ENCODE results near the gene EXOC1L. TPM values are rescaled to one million over a fixed set of nuclear protein-coding genes. Genes with fewer than 3 reads are reported as not detected.

Gene EXOC1L
- total and polyA plus RNA-seq, 9 of the 15 experiments (the other 6 are each of a cell fraction or from before 2014, with no cell fraction given) = 0.38 to 3.9 (median 1.0) TPM; not detected in 1

DNA sequence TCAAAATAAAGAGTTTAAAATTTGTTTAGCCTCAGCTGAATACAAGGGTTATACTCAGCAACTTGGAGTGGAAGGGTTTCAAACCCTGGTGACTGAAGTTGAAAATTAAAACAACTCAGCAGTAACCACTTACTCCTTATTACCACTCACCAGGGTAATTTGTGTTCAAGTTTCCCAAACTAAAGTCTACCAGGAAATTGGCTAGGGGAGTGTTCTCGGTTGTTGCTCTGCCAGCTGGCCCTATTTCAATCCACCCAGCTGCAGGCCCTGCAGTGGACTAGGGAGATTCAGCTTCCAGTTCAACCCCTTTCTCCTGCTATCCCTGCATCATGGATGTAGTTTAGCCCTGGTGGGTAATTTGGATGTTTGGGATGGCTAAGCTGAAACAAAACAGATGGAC lies 37.8 kb upstream of the EXOC1L start:
- in situ Hi-C loops (cut with MboI) = no loop called here
- POLR2A ChIA-PET = interaction anchor here (0.6 kb wide), 1 partner anchor 135 kb away, joined by 3 read pairs; no protein-coding TSS in a partner anchor

DNA sequence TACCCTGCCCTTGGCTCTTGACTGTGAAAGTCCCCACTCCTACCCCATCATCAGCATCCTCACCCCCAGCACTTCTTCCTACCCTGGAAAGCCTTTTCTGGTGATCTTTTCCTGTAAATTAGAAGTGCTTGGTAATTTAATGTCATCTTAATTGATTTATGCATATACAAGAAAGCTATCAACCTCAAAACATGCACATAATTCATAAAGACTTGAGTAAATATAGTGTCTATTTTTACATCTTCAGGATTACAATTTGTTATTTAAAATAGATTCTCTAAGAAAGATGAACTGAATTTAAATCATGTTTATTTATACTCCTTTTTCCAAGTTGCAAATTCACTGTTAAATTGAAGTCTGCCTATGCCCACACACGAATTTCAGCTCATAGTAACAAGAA lies 36.0 kb upstream of the EXOC1L start:
- DNase-seq (ENCODE audit: extremely low read depth in 1 of 4, low spot score in 3 of 4) = no peak
- in situ Hi-C loops (cut with MboI) (no loop called here), intact Hi-C loops (cut with micrococcal nuclease) (no loop called here)
- no peaks in the 10 kb centered on the region; a peak in 1 of 5 replicates for H3K4me1 ChIP-seq (replicated peaks in 1 of 2; ENCODE audit: control insufficient read depth in 2 of 2, insufficient read depth in 2 of 2, low read length in 2 of 2)
- no peaks in the 10 kb centered on the region for H3K9me1 ChIP-seq (ENCODE audit: control insufficient read depth, insufficient read depth, low read length)
- ChIA-PET CTCF (ENCODE audit: low intra/inter-chr PET ratio) (no interaction called here), POLR2A (no interaction called here)
- FAIRE-seq = peak; percentile 15
- no peak overlapping the region for H3K27ac ChIP-seq (ENCODE audit: extremely low read depth, low read depth, low read length)
- no peaks in the 10 kb centered on the region for H3K79me2 ChIP-seq (ENCODE audit: control insufficient read depth, insufficient read depth, low read length)
- H3K9me3 ChIP-seq (replicated peaks; ENCODE audit: control insufficient read depth, insufficient read depth, low read depth, low read length) = no peaks in the 10 kb centered on the region
- ATAC-seq = no peak
- no peak overlapping the region for H3K4me3 ChIP-seq
- H3K27me3 ChIP-seq (ENCODE audit: control insufficient read depth in 2 of 2, insufficient read depth in 2 of 2, low read length in 2 of 2) = no peaks in the 10 kb centered on the region
- H3K4me2 ChIP-seq (ENCODE audit: insufficient read depth, low read length) = no peak overlapping the region
- H3K9ac ChIP-seq (ENCODE audit: insufficient read depth in 1 of 2, low read depth in 2 of 2, low read length in 2 of 2) = no peak overlapping the region
- no peaks in the 10 kb centered on the region for H4K20me1 ChIP-seq (replicated peaks; ENCODE audit: control insufficient read depth, insufficient read depth, low read length)
- H2AFZ ChIP-seq (ENCODE audit: low read depth, low read length) = no peak overlapping the region
- TF ChIP-seq MEIS2 (IDR thresholded peaks at IDR 0.05; ENCODE audit: partially characterized antibody) (peak; percentile 5), HES1 (IDR thresholded peaks at IDR 0.05; ENCODE audit: low read depth) (no peak)
- BruUV-seq (replicated peaks) = no TSS peak
- 0% methylated on average over 1 of the region's 1 CpG for WGBS (ENCODE audit: insufficient coverage, low coverage, missing lambda C conversion rate)
- no peaks in the 10 kb centered on the region for H3K36me3 ChIP-seq (ENCODE audit: control insufficient read depth, insufficient read depth, low read length)

More for the DNA sequence above, 37.8 kb upstream of the EXOC1L start:
- Histone ChIP-seq H3K36me3 (ENCODE audit: control insufficient read depth, insufficient read depth, low read length) (no peaks in the 10 kb centered on the region), H3K9ac (ENCODE audit: insufficient read depth in 1 of 2, low read depth in 2 of 2, low read length in 2 of 2) (no peak overlapping the region), H2AFZ (ENCODE audit: low read depth, low read length) (no peak overlapping the region), H3K4me2 (ENCODE audit: insufficient read depth, low read length) (no peak overlapping the region), H3K4me3 (no peak overlapping the region), H3K79me2 (ENCODE audit: control insufficient read depth, insufficient read depth, low read length) (no peaks in the 10 kb centered on the region), H3K27me3 (ENCODE audit: control insufficient read depth in 2 of 2, insufficient read depth in 2 of 2, low read length in 2 of 2) (no peaks in the 10 kb centered on the region), H3K27ac (ENCODE audit: extremely low read depth, low read depth, low read length) (no peak overlapping the region), H3K4me1 (replicated peaks in 1 of 2; ENCODE audit: control insufficient read depth in 2 of 2, insufficient read depth in 2 of 2, low read length in 2 of 2) (no peaks in the 10 kb centered on the region; a peak in 1 of 5 replicates), H4K20me1 (replicated peaks; ENCODE audit: control insufficient read depth, insufficient read depth, low read length) (no peaks in the 10 kb centered on the region), H3K9me1 (ENCODE audit: control insufficient read depth, insufficient read depth, low read length) (no peaks in the 10 kb centered on the region), H3K9me3 (replicated peaks; ENCODE audit: control insufficient read depth, insufficient read depth, low read depth, low read length) (no peaks in the 10 kb centered on the region)
- CTCF ChIA-PET (ENCODE audit: low intra/inter-chr PET ratio) = no interaction called here
- intact Hi-C loops (cut with micrococcal nuclease) = no loop called here
- BruUV-seq (replicated peaks) = no TSS peak
- no peak for FAIRE-seq
- WGBS (ENCODE audit: insufficient coverage, low coverage, missing lambda C conversion rate) = 29% methylated on average over 1 of the region's 1 CpG
- no peak; the same call in 2 of the 3 replicates for ATAC-seq
- TF ChIP-seq PTTG1 (tag; IDR thresholded peaks at IDR 0.05; ENCODE audit: low read depth) (no peak), ZNF699 (CRISPR knock-in tag; IDR thresholded peaks at IDR 0.05; ENCODE audit: insufficient replicate concordance) (no peak), ZNF134 (CRISPR knock-in tag; conservative IDR thresholded peaks at IDR 0.05) (no peak)
- TF ChIP-seq, protein P1, sequence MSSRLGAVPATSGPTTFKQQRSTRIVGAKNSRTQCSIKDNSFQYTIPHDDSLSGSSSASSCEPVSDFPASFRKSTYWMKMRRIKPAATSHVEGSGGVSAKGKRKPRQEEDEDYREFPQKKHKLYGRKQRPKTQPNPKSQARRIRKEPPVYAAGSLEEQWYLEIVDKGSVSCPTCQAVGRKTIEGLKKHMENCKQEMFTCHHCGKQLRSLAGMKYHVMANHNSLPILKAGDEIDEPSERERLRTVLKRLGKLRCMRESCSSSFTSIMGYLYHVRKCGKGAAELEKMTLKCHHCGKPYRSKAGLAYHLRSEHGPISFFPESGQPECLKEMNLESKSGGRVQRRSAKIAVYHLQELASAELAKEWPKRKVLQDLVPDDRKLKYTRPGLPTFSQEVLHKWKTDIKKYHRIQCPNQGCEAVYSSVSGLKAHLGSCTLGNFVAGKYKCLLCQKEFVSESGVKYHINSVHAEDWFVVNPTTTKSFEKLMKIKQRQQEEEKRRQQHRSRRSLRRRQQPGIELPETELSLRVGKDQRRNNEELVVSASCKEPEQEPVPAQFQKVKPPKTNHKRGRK (tag; IDR thresholded peaks at IDR 0.05) = no peak
- no peak for DNase-seq (ENCODE audit: extremely low read depth in 1 of 4, low spot score in 3 of 4)
